ENCODE data around the gene ATG7.
"Not testable (repeated sequence)": the region's sequence is repeated elsewhere in the genome, so short reads cannot be mapped to it uniquely, and the experiment has no call there.

- TF ChIP-seq CTCF (IDR thresholded peaks at IDR 0.05; ENCODE audit: poor library complexity); EZH2phosphoT487 (IDR thresholded peaks at IDR 0.05; ENCODE audit: low read depth, severe bottlenecking, unreplicated experiment); EZH2 (IDR thresholded peaks at IDR 0.05; ENCODE audit: borderline replicate concordance): not testable (repeated sequence)
Observed at GRCh38 chr3:11488356-11488755, 216.2 kb downstream of the ATG7 start.

Measured in hepatocyte (in vitro differentiated cells).